Measurements from ENCODE around the gene RNF215. TPM values are rescaled to one million over a fixed set of nuclear protein-coding genes. Genes with fewer than 3 reads are reported as not detected.
"Not testable (repeated sequence)": the region's sequence is repeated elsewhere in the genome, so short reads cannot be mapped to it uniquely, and the experiment has no call there.

The RNF215 gene
- total and polyA plus RNA-seq, 4 donors: 16.0 to 40.5 (median 29.3) TPM

DNA sequence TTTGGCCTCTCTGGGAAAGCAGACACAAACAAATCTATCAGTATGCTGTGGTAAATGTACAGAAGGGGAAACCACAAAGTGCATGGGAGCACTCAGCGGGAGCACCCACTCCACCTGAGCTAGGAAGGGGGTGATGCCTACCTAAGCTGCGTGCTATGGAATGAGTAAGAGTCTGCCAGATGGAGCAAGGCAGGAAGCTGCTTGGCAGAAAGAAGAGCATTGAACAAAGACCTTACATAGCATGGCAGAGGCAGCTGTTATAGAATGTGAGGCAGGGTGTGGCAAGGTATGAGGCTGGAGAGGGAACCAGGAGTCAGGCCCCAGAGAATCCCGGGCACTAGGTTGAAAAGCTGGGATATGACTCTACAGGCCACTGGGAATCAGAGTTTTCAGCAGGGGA lies 24.6 kb upstream of the RNF215 start:
- Histone ChIP-seq H3K4me3 (ENCODE audit: low read depth, low read length) (no peak overlapping the region), H3K9me3 (ENCODE audit: control insufficient read depth, insufficient read depth, low read length) (no peaks in the 10 kb centered on the region), H3K36me3 (ENCODE audit: control insufficient read depth, insufficient read depth, low read length) (peaks cover 83% of the 10 kb centered on the region), H3K27ac (ENCODE audit: low read depth, low read length) (no peak overlapping the region), H3K4me1 (ENCODE audit: control insufficient read depth, insufficient read depth, low read length) (no peaks in the 10 kb centered on the region), H3K27me3 (ENCODE audit: control insufficient read depth, insufficient read depth, low read length) (no peaks in the 10 kb centered on the region)
- WGBS (ENCODE audit: insufficient coverage): 96% methylated on average over 3 of the region's 3 CpGs
- DNase-seq (ENCODE audit: low read depth in 4 of 6, low spot score in 6 of 6): no peak

DNA sequence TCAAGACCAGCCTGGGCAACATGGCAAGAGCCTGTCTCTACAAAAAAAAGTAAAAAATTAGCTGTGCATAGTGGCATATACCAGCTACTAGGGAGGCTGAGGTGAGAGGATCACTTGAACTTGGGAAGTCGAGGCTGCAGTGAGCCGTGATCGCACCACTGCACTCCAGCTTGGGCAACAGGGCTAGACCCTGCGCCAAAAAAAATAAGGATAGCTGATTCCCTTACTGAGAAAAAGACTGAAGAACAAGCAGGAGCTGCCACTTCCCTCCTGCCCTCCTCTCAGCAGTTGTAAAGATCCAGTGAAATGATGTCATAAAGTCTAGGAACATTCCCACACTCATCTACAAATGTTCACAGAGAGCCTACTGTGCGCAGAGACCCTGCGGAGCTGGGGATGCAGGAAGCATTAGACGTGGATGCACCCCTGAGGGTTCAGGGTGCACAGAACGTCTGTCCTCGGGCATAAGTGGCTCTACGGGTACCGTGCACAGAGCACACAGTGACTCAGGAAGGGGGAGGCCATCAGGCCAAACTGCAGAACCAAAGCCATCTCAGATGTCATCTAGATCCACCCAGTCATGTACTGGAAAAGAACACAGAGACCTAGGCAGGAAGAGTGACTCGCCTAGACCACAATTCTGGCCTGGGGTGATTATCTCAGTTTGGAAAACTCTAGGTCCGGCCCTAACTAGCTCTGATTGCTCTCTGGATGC lies 21.3 kb upstream of the RNF215 start:
- H3K27ac ChIP-seq (ENCODE audit: low read depth, low read length): no peak overlapping the region
- H3K36me3 ChIP-seq (ENCODE audit: control insufficient read depth, insufficient read depth, low read length): peaks cover 66% of the 10 kb centered on the region
- 79% methylated on average over 12 of the region's 13 CpGs for WGBS (ENCODE audit: insufficient coverage)

GRCh38 chr22:30406400-30406799 lies 19.2 kb upstream of the RNF215 start:
- no peaks in the 10 kb centered on the region for H3K9me3 ChIP-seq (ENCODE audit: control insufficient read depth, insufficient read depth, low read length)
- peaks cover 64% of the 10 kb centered on the region for H3K36me3 ChIP-seq (ENCODE audit: control insufficient read depth, insufficient read depth, low read length)
- no peak overlapping the region for H3K4me3 ChIP-seq (ENCODE audit: low read depth, low read length)
- H3K4me1 ChIP-seq (ENCODE audit: control insufficient read depth, insufficient read depth, low read length): peaks cover 13% of the 10 kb centered on the region
- 68% methylated on average over 6 of the region's 6 CpGs for WGBS (ENCODE audit: insufficient coverage)
- H3K27ac ChIP-seq (ENCODE audit: low read depth, low read length): no peak overlapping the region
- no peaks in the 10 kb centered on the region for H3K27me3 ChIP-seq (ENCODE audit: control insufficient read depth, insufficient read depth, low read length)
- peak in 1 of 6 donors; percentile 23 for DNase-seq (ENCODE audit: low read depth in 4 of 6, low spot score in 6 of 6)

More for the DNA sequence above, 21.3 kb upstream of the RNF215 start:
- peaks cover 7% of the 10 kb centered on the region for H3K4me1 ChIP-seq (ENCODE audit: control insufficient read depth, insufficient read depth, low read length)
- DNase-seq (ENCODE audit: low read depth in 4 of 6, low spot score in 6 of 6): no peak
- no peaks in the 10 kb centered on the region for H3K27me3 ChIP-seq (ENCODE audit: control insufficient read depth, insufficient read depth, low read length)
- no peaks in the 10 kb centered on the region for H3K9me3 ChIP-seq (ENCODE audit: control insufficient read depth, insufficient read depth, low read length)
- H3K4me3 ChIP-seq (ENCODE audit: low read depth, low read length): no peak overlapping the region

DNA sequence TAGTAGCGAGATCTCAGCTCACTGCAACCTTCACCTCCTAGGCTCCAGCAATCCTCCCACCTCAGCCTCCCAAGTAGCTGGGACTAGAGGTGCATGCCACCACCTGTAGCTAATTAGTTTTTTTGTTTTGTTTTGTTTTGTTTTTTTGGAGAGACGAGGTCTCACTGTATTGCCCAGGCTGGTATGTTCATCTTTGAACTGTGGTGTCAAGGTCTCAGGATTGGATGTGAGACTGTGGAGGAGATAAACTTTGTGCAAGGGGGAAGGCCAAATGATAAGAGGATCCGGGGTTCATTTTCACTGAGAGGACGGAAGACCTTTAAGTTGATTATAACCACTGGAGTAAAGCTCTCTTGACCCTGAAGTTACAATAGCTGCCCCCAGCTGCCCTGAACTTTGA lies 18.5 kb upstream of the RNF215 start:
- 95% methylated on average over 2 of the region's 4 CpGs for WGBS (ENCODE audit: insufficient coverage)
- Histone ChIP-seq H3K27ac (ENCODE audit: low read depth, low read length) (no peak overlapping the region), H3K27me3 (ENCODE audit: control insufficient read depth, insufficient read depth, low read length) (no peaks in the 10 kb centered on the region), H3K4me1 (ENCODE audit: control insufficient read depth, insufficient read depth, low read length) (peaks cover 13% of the 10 kb centered on the region), H3K9me3 (ENCODE audit: control insufficient read depth, insufficient read depth, low read length) (no peaks in the 10 kb centered on the region), H3K36me3 (ENCODE audit: control insufficient read depth, insufficient read depth, low read length) (peaks cover 58% of the 10 kb centered on the region), H3K4me3 (ENCODE audit: low read depth, low read length) (no peak overlapping the region)
- DNase-seq (ENCODE audit: low read depth in 4 of 6, low spot score in 6 of 6): no peak

GRCh38 chr22:30404307-30404706 lies 17.1 kb upstream of the RNF215 start:
- no peak overlapping the region for H3K27ac ChIP-seq (ENCODE audit: low read depth, low read length)
- H3K27me3 ChIP-seq (ENCODE audit: control insufficient read depth, insufficient read depth, low read length): no peaks in the 10 kb centered on the region
- DNase-seq (ENCODE audit: low read depth in 4 of 6, low spot score in 6 of 6): no peak

GRCh38 chr22:30402766-30403104 lies 15.5 kb upstream of the RNF215 start:
- H3K36me3 ChIP-seq (ENCODE audit: control insufficient read depth, insufficient read depth, low read length): peaks cover 38% of the 10 kb centered on the region
- H3K4me1 ChIP-seq (ENCODE audit: control insufficient read depth, insufficient read depth, low read length): peaks cover 28% of the 10 kb centered on the region
- 93% methylated on average over 3 of the region's 5 CpGs for WGBS (ENCODE audit: insufficient coverage)
- not testable (repeated sequence) for H3K9me3 ChIP-seq (ENCODE audit: control insufficient read depth, insufficient read depth, low read length); DNase-seq (ENCODE audit: low read depth in 4 of 6, low spot score in 6 of 6); H3K4me3 ChIP-seq (ENCODE audit: low read depth, low read length); H3K27ac ChIP-seq (ENCODE audit: low read depth, low read length); H3K27me3 ChIP-seq (ENCODE audit: control insufficient read depth, insufficient read depth, low read length)

More at GRCh38 chr22:30404307-30404706, 17.1 kb upstream of the RNF215 start:
- Histone ChIP-seq H3K9me3 (ENCODE audit: control insufficient read depth, insufficient read depth, low read length) (no peaks in the 10 kb centered on the region), H3K4me1 (ENCODE audit: control insufficient read depth, insufficient read depth, low read length) (peaks cover 14% of the 10 kb centered on the region), H3K36me3 (ENCODE audit: control insufficient read depth, insufficient read depth, low read length) (peaks cover 49% of the 10 kb centered on the region), H3K4me3 (ENCODE audit: low read depth, low read length) (no peak overlapping the region)
- 85% methylated on average over 6 of the region's 6 CpGs for WGBS (ENCODE audit: insufficient coverage)

DNA sequence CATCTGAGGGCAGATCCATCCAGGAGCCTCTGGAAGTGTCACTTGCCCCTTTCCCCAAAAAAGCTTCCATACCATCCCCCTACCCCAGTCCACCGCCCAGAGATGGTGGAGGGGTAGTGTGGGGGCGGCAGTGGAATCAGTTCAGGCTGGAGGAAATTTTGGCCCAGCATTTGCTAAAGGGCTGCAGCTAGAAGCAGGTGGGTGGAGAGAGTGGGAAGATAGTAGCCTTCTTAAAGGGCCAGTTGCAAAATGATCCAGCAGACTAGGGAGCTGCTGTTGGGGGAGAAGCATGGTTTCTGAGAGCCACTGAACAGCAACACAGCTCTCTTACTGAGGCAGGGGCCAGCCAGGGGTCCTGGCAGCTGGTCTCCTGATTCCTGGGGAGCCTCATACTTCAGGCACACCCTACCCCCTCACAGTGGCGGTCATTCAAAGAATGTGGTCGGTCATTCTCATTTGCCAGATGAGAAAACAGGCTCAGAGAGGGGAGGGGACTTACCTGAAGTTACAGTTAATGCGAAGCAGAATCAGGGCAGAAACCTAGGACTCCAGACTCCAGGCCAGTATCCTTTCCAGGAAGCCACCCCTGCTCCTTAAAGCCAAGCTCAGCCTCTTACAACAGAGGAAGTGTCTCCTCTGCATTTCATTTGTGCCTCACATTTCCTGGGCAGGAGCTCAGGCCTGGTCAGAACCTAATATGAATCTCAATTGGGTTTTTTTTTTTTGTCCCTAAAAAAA lies 15.0 kb upstream of the RNF215 start:
- peaks cover 34% of the 10 kb centered on the region for H3K4me1 ChIP-seq (ENCODE audit: control insufficient read depth, insufficient read depth, low read length)
- H3K9me3 ChIP-seq (ENCODE audit: control insufficient read depth, insufficient read depth, low read length): no peaks in the 10 kb centered on the region
- H3K27ac ChIP-seq (ENCODE audit: low read depth, low read length): no peak overlapping the region
- peaks cover 33% of the 10 kb centered on the region for H3K36me3 ChIP-seq (ENCODE audit: control insufficient read depth, insufficient read depth, low read length)
- WGBS (ENCODE audit: insufficient coverage): 0% methylated on average over 1 of the region's 5 CpGs
- H3K27me3 ChIP-seq (ENCODE audit: control insufficient read depth, insufficient read depth, low read length): no peaks in the 10 kb centered on the region
- no peak overlapping the region for H3K4me3 ChIP-seq (ENCODE audit: low read depth, low read length)
- DNase-seq (ENCODE audit: low read depth in 4 of 6, low spot score in 6 of 6): no peak

DNA sequence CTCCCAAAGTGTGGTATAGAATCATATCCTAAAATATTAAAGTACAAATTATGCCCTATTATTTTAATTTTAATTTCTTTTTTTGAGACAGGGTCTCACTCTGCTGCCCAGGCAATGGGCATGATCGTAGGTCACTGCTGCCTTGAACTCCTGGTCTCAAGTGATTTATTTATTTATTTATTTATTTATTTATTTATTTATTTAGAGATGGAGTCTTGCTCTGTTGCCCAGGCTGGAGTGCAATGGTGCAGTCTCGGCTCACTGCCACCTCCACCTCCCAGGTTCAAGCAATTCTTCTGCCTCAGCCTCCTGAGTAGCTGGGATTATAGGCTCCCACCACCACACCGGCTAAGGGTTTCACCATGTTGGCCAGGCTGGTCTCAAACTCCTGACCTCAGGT lies 13.8 kb upstream of the RNF215 start:
- WGBS (ENCODE audit: insufficient coverage): no CpG with 5 or more reads among the region's 3 CpGs
- H3K27ac ChIP-seq (ENCODE audit: low read depth, low read length): not testable (repeated sequence)

GRCh38 chr22:30400159-30400558 lies 12.9 kb upstream of the RNF215 start:
- DNase-seq (ENCODE audit: low read depth in 4 of 6, low spot score in 6 of 6): no peak
- H3K4me3 ChIP-seq (ENCODE audit: low read depth, low read length): no peak overlapping the region
- H3K9me3 ChIP-seq (ENCODE audit: control insufficient read depth, insufficient read depth, low read length): no peaks in the 10 kb centered on the region
- H3K4me1 ChIP-seq (ENCODE audit: control insufficient read depth, insufficient read depth, low read length): peaks cover 37% of the 10 kb centered on the region
- WGBS (ENCODE audit: insufficient coverage): 56% methylated on average over 1 of the region's 1 CpG
- peaks cover 26% of the 10 kb centered on the region for H3K36me3 ChIP-seq (ENCODE audit: control insufficient read depth, insufficient read depth, low read length)
- no peak overlapping the region for H3K27ac ChIP-seq (ENCODE audit: low read depth, low read length)
- no peaks in the 10 kb centered on the region for H3K27me3 ChIP-seq (ENCODE audit: control insufficient read depth, insufficient read depth, low read length)

More for the DNA sequence above, 13.8 kb upstream of the RNF215 start:
- peaks cover 29% of the 10 kb centered on the region for H3K36me3 ChIP-seq (ENCODE audit: control insufficient read depth, insufficient read depth, low read length)
- not testable (repeated sequence) for DNase-seq (ENCODE audit: low read depth in 4 of 6, low spot score in 6 of 6); H3K27me3 ChIP-seq (ENCODE audit: control insufficient read depth, insufficient read depth, low read length); H3K4me3 ChIP-seq (ENCODE audit: low read depth, low read length); H3K9me3 ChIP-seq (ENCODE audit: control insufficient read depth, insufficient read depth, low read length)
- H3K4me1 ChIP-seq (ENCODE audit: control insufficient read depth, insufficient read depth, low read length): peaks cover 39% of the 10 kb centered on the region

DNA sequence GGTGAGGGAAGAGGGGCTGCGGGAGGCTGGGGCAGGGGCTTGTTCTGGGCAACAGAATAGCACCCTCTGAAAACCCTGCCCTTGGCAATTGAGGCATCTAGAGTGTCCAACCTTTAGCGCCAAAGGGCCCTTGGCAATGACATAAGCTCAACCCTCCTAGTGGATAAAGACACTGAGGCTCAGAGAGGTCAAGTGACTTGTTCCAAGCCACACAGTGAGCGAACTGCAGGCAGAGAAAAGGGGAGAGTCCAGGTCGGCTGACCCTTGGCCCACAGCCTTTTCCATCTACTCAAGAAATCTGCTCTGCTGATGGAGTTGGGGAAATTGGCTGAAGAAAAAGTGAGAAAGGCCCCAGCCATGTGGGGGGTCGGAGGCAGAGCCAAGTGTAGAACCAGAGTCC lies 12.5 kb upstream of the RNF215 start:
- no peaks in the 10 kb centered on the region for H3K9me3 ChIP-seq (ENCODE audit: control insufficient read depth, insufficient read depth, low read length)
- peaks cover 26% of the 10 kb centered on the region for H3K36me3 ChIP-seq (ENCODE audit: control insufficient read depth, insufficient read depth, low read length)
- DNase-seq (ENCODE audit: low read depth in 4 of 6, low spot score in 6 of 6): no peak
- H3K27me3 ChIP-seq (ENCODE audit: control insufficient read depth, insufficient read depth, low read length): no peaks in the 10 kb centered on the region
- 86% methylated on average over 4 of the region's 5 CpGs for WGBS (ENCODE audit: insufficient coverage)
- no peak overlapping the region for H3K27ac ChIP-seq (ENCODE audit: low read depth, low read length)
- peaks cover 37% of the 10 kb centered on the region for H3K4me1 ChIP-seq (ENCODE audit: control insufficient read depth, insufficient read depth, low read length)
- no peak overlapping the region for H3K4me3 ChIP-seq (ENCODE audit: low read depth, low read length)
